ENCODE results near the gene SHROOM2.
A peak's percentile ranks its signal among the peaks of the same experiment; 100 is the strongest.

Gene SHROOM2

GRCh38 chrX:9882669-9883446 lies 96.6 kb downstream of the SHROOM2 start:
- ChIA-PET POLR2A (no interaction called here), CTCF (interaction anchor here (0.5 to 1.0 kb wide), 3 partner anchors 10 to 1139 kb away, joined by 3 to 4 read pairs (median 3); no protein-coding TSS in a partner anchor)
- no peak for DNase-seq (ENCODE audit: extremely low spot score)
- TF ChIP-seq L3MBTL2 (conservative IDR thresholded peaks at IDR 0.05) = no peak
- no peak for TF ChIP-seq TARDBP (IDR thresholded peaks at IDR 0.05)
- no peak for TF ChIP-seq FOXM1 (IDR thresholded peaks at IDR 0.05; ENCODE audit: borderline replicate concordance)
- no peak for TF ChIP-seq PKNOX1 (IDR thresholded peaks at IDR 0.05)
- no peak for TF ChIP-seq BHLHE40 (IDR thresholded peaks at IDR 0.05; ENCODE audit: borderline replicate concordance)
- TF ChIP-seq ZNF384 (IDR thresholded peaks at IDR 0.05) = no peak
- TF ChIP-seq NFRKB (IDR thresholded peaks at IDR 0.05) = no peak
- TF ChIP-seq FOXK2 (IDR thresholded peaks at IDR 0.05) = no peak
- TF ChIP-seq SP1 (IDR thresholded peaks at IDR 0.05) = no peak
- TF ChIP-seq HDGF (IDR thresholded peaks at IDR 0.05; ENCODE audit: borderline replicate concordance) = no peak
- no peak for TF ChIP-seq ARNT (IDR thresholded peaks at IDR 0.05)
- no peak for TF ChIP-seq ELF4 (IDR thresholded peaks at IDR 0.05)
- TF ChIP-seq SUZ12 (IDR thresholded peaks at IDR 0.05) = no peak
- no peak for TF ChIP-seq LEF1 (IDR thresholded peaks at IDR 0.05; ENCODE audit: borderline replicate concordance)
- no peak for TF ChIP-seq CTBP1 (IDR thresholded peaks at IDR 0.05; ENCODE audit: borderline replicate concordance)

GRCh38 chrX:9884031-9884779 lies 98.0 kb downstream of the SHROOM2 start:
- ChIA-PET CTCF (interaction anchor here (0.9 kb wide), 1 partner anchor 12 kb away, joined by 4 read pairs; no protein-coding TSS in a partner anchor), POLR2A (no interaction called here)
- TF ChIP-seq HDGF (IDR thresholded peaks at IDR 0.05; ENCODE audit: borderline replicate concordance) = no peak
- no peak for DNase-seq (ENCODE audit: extremely low spot score)

GRCh38 chrX:9885150-9885549 lies 98.9 kb downstream of the SHROOM2 start:
- DNase-seq (ENCODE audit: extremely low spot score) = peak; percentile 53
- CTCF ChIA-PET = no interaction called here
- no peak for TF ChIP-seq FOXM1 (IDR thresholded peaks at IDR 0.05; ENCODE audit: borderline replicate concordance)
- no peak for TF ChIP-seq SP1 (IDR thresholded peaks at IDR 0.05)
- TF ChIP-seq CTBP1 (IDR thresholded peaks at IDR 0.05; ENCODE audit: borderline replicate concordance) = no peak
- no peak for TF ChIP-seq L3MBTL2 (conservative IDR thresholded peaks at IDR 0.05)
- no peak for TF ChIP-seq PKNOX1 (IDR thresholded peaks at IDR 0.05)
- TF ChIP-seq ELF4 (IDR thresholded peaks at IDR 0.05) = no peak
- POLR2A ChIA-PET = no interaction called here

- ChIA-PET POLR2A (no interaction called here), CTCF (no interaction called here)
- TF ChIP-seq PKNOX1 (IDR thresholded peaks at IDR 0.05) = no peak
- TF ChIP-seq FOXA1 (IDR thresholded peaks at IDR 0.05) = no peak
- TF ChIP-seq FOXM1 (IDR thresholded peaks at IDR 0.05; ENCODE audit: borderline replicate concordance) = no peak
- no peak for TF ChIP-seq L3MBTL2 (conservative IDR thresholded peaks at IDR 0.05)
- TF ChIP-seq SP1 (IDR thresholded peaks at IDR 0.05) = no peak
- TF ChIP-seq ZNF384 (IDR thresholded peaks at IDR 0.05) = no peak
- TF ChIP-seq NFRKB (IDR thresholded peaks at IDR 0.05) = no peak
- no peak for TF ChIP-seq TARDBP (IDR thresholded peaks at IDR 0.05)
- no peak for TF ChIP-seq BHLHE40 (IDR thresholded peaks at IDR 0.05; ENCODE audit: borderline replicate concordance)
- no peak for DNase-seq (ENCODE audit: extremely low spot score)
Measured at GRCh38 chrX:9887659-9888297, 101.5 kb downstream of the SHROOM2 start.

GRCh38 chrX:9888953-9889470 lies 102.8 kb downstream of the SHROOM2 start:
- POLR2A ChIA-PET = no interaction called here
- no peak for TF ChIP-seq BHLHE40 (IDR thresholded peaks at IDR 0.05; ENCODE audit: borderline replicate concordance)
- no peak for TF ChIP-seq HDGF (IDR thresholded peaks at IDR 0.05; ENCODE audit: borderline replicate concordance)
- TF ChIP-seq ARNT (IDR thresholded peaks at IDR 0.05) = no peak
- no peak for TF ChIP-seq NFRKB (IDR thresholded peaks at IDR 0.05)
- no peak for TF ChIP-seq FOXM1 (IDR thresholded peaks at IDR 0.05; ENCODE audit: borderline replicate concordance)
- no peak for TF ChIP-seq ZNF384 (IDR thresholded peaks at IDR 0.05)
- no peak for TF ChIP-seq SP1 (IDR thresholded peaks at IDR 0.05)
- no peak for TF ChIP-seq PKNOX1 (IDR thresholded peaks at IDR 0.05)
- CTCF ChIA-PET = interaction anchor here (1.0 kb wide), 1 partner anchor 231 kb away, joined by 7 read pairs; no protein-coding TSS in a partner anchor
- DNase-seq (ENCODE audit: extremely low spot score) = no peak
